CD4-positive, alpha-beta T cell treated with Interleukin-12 subunit alpha and Interleukin-12 subunit beta, for 1 hour (primary cell): ENCODE data around the gene ADRM1.

Experiments
- DNase-seq: peaks from one replicate; pipeline ENCODE4 v3.0.0-alpha.2; 2020

The ADRM1 gene

GRCh38 chr20:62312662-62312977 lies 9.8 kb downstream of the ADRM1 start:
- DNase-seq: no peak

GRCh38 chr20:62313021-62313420 lies 10.2 kb downstream of the ADRM1 start:
- DNase-seq: no peak

GRCh38 chr20:62313460-62314338 lies 10.9 kb downstream of the ADRM1 start:
- no peak for DNase-seq

GRCh38 chr20:62314339-62314638 lies 11.5 kb downstream of the ADRM1 start:
- DNase-seq: no peak

GRCh38 chr20:62314711-62315302 lies 12.0 kb downstream of the ADRM1 start:
- no peak for DNase-seq

- no peak for DNase-seq
These were observed 13.0 kb downstream of the ADRM1 start for GRCh38 chr20:62315773-62316172.

- no peak for DNase-seq
These were observed 13.8 kb downstream of the ADRM1 start for GRCh38 chr20:62316331-62317166.

- no peak for DNase-seq
These were observed 14.4 kb downstream of the ADRM1 start for GRCh38 chr20:62317167-62317655.

GRCh38 chr20:62318400-62319345 lies 15.9 kb downstream of the ADRM1 start:
- DNase-seq: no peak

- DNase-seq: no peak
These were observed 16.6 kb downstream of the ADRM1 start for GRCh38 chr20:62319346-62319909.

GRCh38 chr20:62320581-62321354 lies 18.0 kb downstream of the ADRM1 start:
- DNase-seq: no peak

GRCh38 chr20:62321521-62321948 lies 18.7 kb downstream of the ADRM1 start:
- DNase-seq: no peak

GRCh38 chr20:62321975-62322374 lies 19.2 kb downstream of the ADRM1 start:
- no peak for DNase-seq

- no peak for DNase-seq
These were observed 19.8 kb downstream of the ADRM1 start for GRCh38 chr20:62322492-62323041.

- DNase-seq: no peak
These were observed 20.6 kb downstream of the ADRM1 start for GRCh38 chr20:62323146-62323979.

GRCh38 chr20:62323980-62324906 lies 21.4 kb downstream of the ADRM1 start:
- no peak for DNase-seq

GRCh38 chr20:62325172-62325905 lies 22.5 kb downstream of the ADRM1 start:
- no peak for DNase-seq

GRCh38 chr20:62326559-62326958 lies 23.8 kb downstream of the ADRM1 start:
- no peak for DNase-seq
